LNCAP (cell line): ENCODE data around the gene BLNK.
A peak's percentile ranks its signal among the peaks of the same experiment; 100 is the strongest.

Experiments
- CTCF ChIP-seq: fragments of 450-650 bp; IDR thresholded peaks from 2 replicates; pipeline ENCODE4 v1.5.1; 2017; ENCODE audit warnings: mild to moderate bottlenecking

BLNK gene

GRCh38 chr10:96292971-96293920 is 21.9 kb upstream of the BLNK start:
- TF ChIP-seq CTCF = peak; percentile 72

- TF ChIP-seq CTCF = no peak
These were observed 19.2 kb upstream of the BLNK start for GRCh38 chr10:96290368-96291133.

GRCh38 chr10:96289218-96289910 is 18.0 kb upstream of the BLNK start:
- no peak for TF ChIP-seq CTCF

GRCh38 chr10:96288151-96288621 is 16.8 kb upstream of the BLNK start:
- TF ChIP-seq CTCF = no peak

- no peak for TF ChIP-seq CTCF
These were observed 16.2 kb upstream of the BLNK start for GRCh38 chr10:96287392-96288105.

GRCh38 chr10:96285331-96285752 is 14.0 kb upstream of the BLNK start:
- TF ChIP-seq CTCF = no peak

- TF ChIP-seq CTCF = no peak
These were observed 12.4 kb upstream of the BLNK start for GRCh38 chr10:96283756-96284155.
